ENCODE results near the gene BLTP2.
"Not testable (repeated sequence)": the region's sequence is repeated elsewhere in the genome, so short reads cannot be mapped to it uniquely, and the experiment has no call there.

DNA sequence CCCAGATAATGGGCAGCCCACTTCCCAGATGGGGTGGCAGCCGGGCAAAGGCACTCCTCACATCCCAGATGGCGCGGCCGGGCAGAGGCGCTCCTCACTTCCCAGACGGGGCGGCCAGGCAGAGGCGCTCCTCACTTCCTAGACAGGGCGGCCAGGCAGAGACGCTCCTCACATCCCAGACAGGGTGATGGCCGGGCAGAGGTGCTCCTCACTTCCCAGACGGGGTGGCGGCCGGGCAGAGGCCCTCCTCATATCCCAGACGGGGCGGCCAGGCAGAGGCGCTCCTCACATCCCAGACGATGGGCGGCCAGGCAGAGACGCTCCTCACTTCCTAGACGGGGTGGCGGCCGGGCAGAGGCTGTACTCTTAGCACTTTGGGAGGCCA lies 14.5 kb upstream of the BLTP2 start:
- TF ChIP-seq POLR2AphosphoS5, POLR2A (IDR thresholded peaks at IDR 0.05; ENCODE audit: low read depth, low read length): not testable (repeated sequence)

All from GM12892 (cell line).